Measurements from ENCODE around the gene TMEM151B. TPM values are rescaled to one million over a fixed set of nuclear protein-coding genes. Genes with fewer than 3 reads are reported as not detected.

TMEM151B gene
- total and polyA plus RNA-seq, 9 of the 15 experiments (the other 6 are each of a cell fraction or from before 2014, with no cell fraction given) = not detected

- Histone ChIP-seq H3K4me1 (replicated peaks in 1 of 2; ENCODE audit: control insufficient read depth in 2 of 2, insufficient read depth in 2 of 2, low read length in 2 of 2) (peaks cover 0 to 27% of the 10 kb centered on the region in 2 experiments; a peak in 2 of 5 replicates), H3K4me2 (ENCODE audit: insufficient read depth, low read length) (no peak overlapping the region), H2AFZ (ENCODE audit: low read depth, low read length) (no peak overlapping the region), H4K20me1 (replicated peaks; ENCODE audit: control insufficient read depth, insufficient read depth, low read length) (peaks cover 16% of the 10 kb centered on the region), H3K27me3 (ENCODE audit: control insufficient read depth in 2 of 2, insufficient read depth in 2 of 2, low read length in 2 of 2) (peaks cover 71 to 90% of the 10 kb centered on the region in 2 experiments), H3K79me2 (ENCODE audit: control insufficient read depth, insufficient read depth, low read length) (no peaks in the 10 kb centered on the region), H3K36me3 (ENCODE audit: control insufficient read depth, insufficient read depth, low read length) (no peaks in the 10 kb centered on the region), H3K9me1 (ENCODE audit: control insufficient read depth, insufficient read depth, low read length) (peaks cover 4% of the 10 kb centered on the region), H3K4me3 (no peak overlapping the region), H3K9ac (ENCODE audit: insufficient read depth in 1 of 2, low read depth in 2 of 2, low read length in 2 of 2) (no peak overlapping the region), H3K27ac (ENCODE audit: extremely low read depth, low read depth, low read length) (no peak overlapping the region), H3K9me3 (replicated peaks; ENCODE audit: control insufficient read depth, insufficient read depth, low read depth, low read length) (no peaks in the 10 kb centered on the region)
- FAIRE-seq (no peak), ATAC-seq (no peak), DNase-seq (ENCODE audit: extremely low read depth in 1 of 4, low spot score in 3 of 4) (no peak)
- ChIA-PET CTCF (ENCODE audit: low intra/inter-chr PET ratio) (no interaction called here), POLR2A (interaction anchor here (0.6 to 2.2 kb wide), 5 partner anchors 16 to 45 kb away, joined by 3 to 5 read pairs (median 4); partner anchors contain the start of genes AARS2 and HSP90AB1)
- in situ Hi-C loops (cut with MboI) (no loop called here), intact Hi-C loops (cut with micrococcal nuclease) (no loop called here)
- no TSS peak for BruUV-seq (replicated peaks)
- WGBS (ENCODE audit: insufficient coverage, low coverage, missing lambda C conversion rate) = 2% methylated on average over 7 of the region's 7 CpGs
- TF ChIP-seq, protein P1, sequence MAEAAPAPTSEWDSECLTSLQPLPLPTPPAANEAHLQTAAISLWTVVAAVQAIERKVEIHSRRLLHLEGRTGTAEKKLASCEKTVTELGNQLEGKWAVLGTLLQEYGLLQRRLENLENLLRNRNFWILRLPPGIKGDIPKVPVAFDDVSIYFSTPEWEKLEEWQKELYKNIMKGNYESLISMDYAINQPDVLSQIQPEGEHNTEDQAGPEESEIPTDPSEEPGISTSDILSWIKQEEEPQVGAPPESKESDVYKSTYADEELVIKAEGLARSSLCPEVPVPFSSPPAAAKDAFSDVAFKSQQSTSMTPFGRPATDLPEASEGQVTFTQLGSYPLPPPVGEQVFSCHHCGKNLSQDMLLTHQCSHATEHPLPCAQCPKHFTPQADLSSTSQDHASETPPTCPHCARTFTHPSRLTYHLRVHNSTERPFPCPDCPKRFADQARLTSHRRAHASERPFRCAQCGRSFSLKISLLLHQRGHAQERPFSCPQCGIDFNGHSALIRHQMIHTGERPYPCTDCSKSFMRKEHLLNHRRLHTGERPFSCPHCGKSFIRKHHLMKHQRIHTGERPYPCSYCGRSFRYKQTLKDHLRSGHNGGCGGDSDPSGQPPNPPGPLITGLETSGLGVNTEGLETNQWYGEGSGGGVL (CRISPR knock-in tag; IDR thresholded peaks at IDR 0.05) = no peak
- TF ChIP-seq ZNF354B (CRISPR knock-in tag; IDR thresholded peaks at IDR 0.05) = no peak
- no peak for TF ChIP-seq KDM5B (IDR thresholded peaks at IDR 0.05; ENCODE audit: insufficient replicate concordance, low read depth, low read length)
- no peak for TF ChIP-seq PCBP2 (IDR thresholded peaks at IDR 0.05; ENCODE audit: low read depth, low read length, poor library complexity, severe bottlenecking)
- no peak for TF ChIP-seq SRSF9 (IDR thresholded peaks at IDR 0.05; ENCODE audit: borderline replicate concordance, low read depth, low read length)
- TF ChIP-seq ERF (CRISPR knock-in tag; IDR thresholded peaks at IDR 0.05) = no peak
- TF ChIP-seq, protein P2, sequence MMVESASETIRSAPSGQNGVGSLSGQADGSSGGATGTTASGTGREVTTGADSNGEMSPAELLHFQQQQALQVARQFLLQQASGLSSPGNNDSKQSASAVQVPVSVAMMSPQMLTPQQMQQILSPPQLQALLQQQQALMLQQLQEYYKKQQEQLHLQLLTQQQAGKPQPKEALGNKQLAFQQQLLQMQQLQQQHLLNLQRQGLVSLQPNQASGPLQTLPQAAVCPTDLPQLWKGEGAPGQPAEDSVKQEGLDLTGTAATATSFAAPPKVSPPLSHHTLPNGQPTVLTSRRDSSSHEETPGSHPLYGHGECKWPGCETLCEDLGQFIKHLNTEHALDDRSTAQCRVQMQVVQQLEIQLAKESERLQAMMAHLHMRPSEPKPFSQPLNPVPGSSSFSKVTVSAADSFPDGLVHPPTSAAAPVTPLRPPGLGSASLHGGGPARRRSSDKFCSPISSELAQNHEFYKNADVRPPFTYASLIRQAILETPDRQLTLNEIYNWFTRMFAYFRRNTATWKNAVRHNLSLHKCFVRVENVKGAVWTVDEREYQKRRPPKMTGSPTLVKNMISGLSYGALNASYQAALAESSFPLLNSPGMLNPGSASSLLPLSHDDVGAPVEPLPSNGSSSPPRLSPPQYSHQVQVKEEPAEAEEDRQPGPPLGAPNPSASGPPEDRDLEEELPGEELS (CRISPR knock-in tag; IDR thresholded peaks at IDR 0.05; ENCODE audit: borderline replicate concordance) = no peak
- no peak for TF ChIP-seq SIX5 (IDR thresholded peaks at IDR 0.05; ENCODE audit: borderline replicate concordance in 1 of 2, insufficient read depth in 1 of 2, low read depth in 1 of 2, low read length in 2 of 2)
- TF ChIP-seq SNAPC5 (CRISPR knock-in tag; IDR thresholded peaks at IDR 0.05) = no peak
- no peak for TF ChIP-seq MBD2 (IDR thresholded peaks at IDR 0.05; ENCODE audit: borderline replicate concordance, low read depth)
- no peak for TF ChIP-seq LEF1 (IDR thresholded peaks at IDR 0.05)
- TF ChIP-seq CEBPG (CRISPR knock-in tag; IDR thresholded peaks at IDR 0.05) = no peak
- TF ChIP-seq CEBPG (tag; conservative IDR thresholded peaks at IDR 0.05 in 1 of 2, IDR thresholded peaks at IDR 0.05 in 1 of 2) = no peak
- TF ChIP-seq SP1 (CRISPR knock-in tag; IDR thresholded peaks at IDR 0.05) = no peak
Measured at GRCh38 chr6:44277763-44278162, 7.5 kb downstream of the TMEM151B start.

Measured in K562 (cell line).